WTC11 (cell line): ENCODE measurements around the gene FBXL12. TPM values are rescaled to one million over a fixed set of nuclear protein-coding genes. Genes with fewer than 3 reads are reported as not detected.
A peak's percentile ranks its signal among the peaks of the same experiment; 100 is the strongest.

Experiments
- ATF1 ChIP-seq: sonication (generic); formaldehyde crosslinking; IDR thresholded peaks from 2 replicates; pipeline ENCODE4 v1.8.1; 2023; ENCODE audit warnings: mild to moderate bottlenecking, moderate library complexity, missing genetic modification reagents
- ATF6 ChIP-seq: sonication (generic); formaldehyde crosslinking; IDR thresholded peaks from 2 replicates; pipeline ENCODE4 v1.8.1; 2023; ENCODE audit warnings: mild to moderate bottlenecking, missing genetic modification reagents
- CREB1 ChIP-seq: sonication (generic); formaldehyde crosslinking; IDR thresholded peaks from 2 replicates; pipeline ENCODE4 v1.8.0; 2023; ENCODE audit warnings: mild to moderate bottlenecking, missing genetic modification reagents
- CREM ChIP-seq: sonication (generic); formaldehyde crosslinking; IDR thresholded peaks from 2 replicates; pipeline ENCODE4 v1.8.1; 2022; ENCODE audit warnings: mild to moderate bottlenecking, missing genetic modification reagents, moderate library complexity
- E2F1 ChIP-seq: sonication (generic); formaldehyde crosslinking; IDR thresholded peaks from 2 replicates; pipeline ENCODE4 v1.8.0; 2022; ENCODE audit warnings: mild to moderate bottlenecking, missing genetic modification reagents
- E2F5 ChIP-seq: sonication (generic); formaldehyde crosslinking; IDR thresholded peaks from 2 replicates; pipeline ENCODE4 v1.8.1; 2022; ENCODE audit warnings: mild to moderate bottlenecking, moderate library complexity, missing genetic modification reagents
- ERG ChIP-seq: fragments of 250-450 bp; sonication (Bioruptor Pico); IDR thresholded peaks from 2 replicates; pipeline ENCODE4 v1.8.0; 2021; ENCODE audit warnings: mild to moderate bottlenecking
- FOXP4 ChIP-seq: sonication (generic); formaldehyde crosslinking; IDR thresholded peaks from 2 replicates; pipeline ENCODE4 v1.8.0; 2022; ENCODE audit warnings: mild to moderate bottlenecking, missing genetic modification reagents
- GRHL2 ChIP-seq: fragments of 250-450 bp; sonication (Bioruptor Pico); IDR thresholded peaks from 2 replicates; pipeline ENCODE4 v1.8.0; 2022; ENCODE audit warnings: mild to moderate bottlenecking, moderate library complexity; ENCODE audit not compliant: insufficient replicate concordance, severe bottlenecking
- JUN ChIP-seq: sonication (generic); formaldehyde crosslinking; IDR thresholded peaks from 2 replicates; pipeline ENCODE4 v1.8.0; 2023; ENCODE audit warnings: mild to moderate bottlenecking, missing genetic modification reagents
- KAT7 ChIP-seq: sonication (generic); formaldehyde crosslinking; IDR thresholded peaks from 2 replicates; pipeline ENCODE4 v1.8.1; 2023; ENCODE audit warnings: missing genetic modification reagents, mild to moderate bottlenecking, borderline replicate concordance
- MAX ChIP-seq: sonication (generic); formaldehyde crosslinking; IDR thresholded peaks from 2 replicates; pipeline ENCODE4 v1.8.0; 2022; ENCODE audit warnings: mild to moderate bottlenecking, missing genetic modification reagents
- MYBL2 ChIP-seq: sonication (generic); formaldehyde crosslinking; IDR thresholded peaks from 2 replicates; pipeline ENCODE4 v1.8.1; 2023; ENCODE audit warnings: mild to moderate bottlenecking, moderate library complexity, missing genetic modification reagents
- NR3C1 ChIP-seq: sonication (generic); formaldehyde crosslinking; conservative IDR thresholded peaks from 2 replicates; pipeline ENCODE4 v1.8.1; 2023; ENCODE audit warnings: low read depth, mild to moderate bottlenecking, missing genetic modification reagents
- PREB ChIP-seq: sonication (generic); formaldehyde crosslinking; IDR thresholded peaks from 2 replicates; pipeline ENCODE4 v1.8.1; 2022; ENCODE audit warnings: mild to moderate bottlenecking, missing genetic modification reagents, moderate library complexity, borderline replicate concordance
- TP53 ChIP-seq: sonication (generic); formaldehyde crosslinking; IDR thresholded peaks from 2 replicates; pipeline ENCODE4 v1.8.1; 2023; ENCODE audit warnings: mild to moderate bottlenecking, missing genetic modification reagents
- ZBTB21 ChIP-seq: sonication (generic); formaldehyde crosslinking; IDR thresholded peaks from 2 replicates; pipeline ENCODE4 v1.8.1; 2023; ENCODE audit warnings: mild to moderate bottlenecking, missing genetic modification reagents, borderline replicate concordance
- ZBTB43 ChIP-seq: sonication (generic); formaldehyde crosslinking; IDR thresholded peaks from 2 replicates; pipeline ENCODE4 v1.8.1; 2023; ENCODE audit warnings: mild to moderate bottlenecking, missing genetic modification reagents
- ZNF263 ChIP-seq: sonication (generic); formaldehyde crosslinking; IDR thresholded peaks from 2 replicates; pipeline ENCODE4 v1.8.1; 2022; ENCODE audit warnings: low read depth, mild to moderate bottlenecking, moderate library complexity, missing genetic modification reagents
- ZNF416 ChIP-seq: fragments of 250-450 bp; sonication (Bioruptor Pico); IDR thresholded peaks from 2 replicates; pipeline ENCODE4 v1.9.0; 2021; ENCODE audit warnings: mild to moderate bottlenecking, inconsistent platforms
- ZNF671 ChIP-seq: fragments of 250-450 bp; sonication (Bioruptor Pico); IDR thresholded peaks from 2 replicates; pipeline ENCODE4 v1.8.0; 2021; ENCODE audit warnings: mild to moderate bottlenecking
- ZSCAN18 ChIP-seq: fragments of 250-450 bp; sonication (Bioruptor Pico); IDR thresholded peaks from 2 replicates; pipeline ENCODE4 v2.1.2; 2022; ENCODE audit warnings: mild to moderate bottlenecking, moderate library complexity
- total RNA-seq: library from RNA; stranded (reverse); gene quantifications from 3 replicates; pipeline ENCODE4 v1.2.3, GENCODE V29; 2021

Gene FBXL12
- total RNA-seq, 1 experiment from 2014 or later = 37.6 TPM

- TF ChIP-seq NR3C1 (CRISPR knock-in tag) (no peak), ZBTB43 (no peak), CREM (CRISPR knock-in tag) (peak; percentile 55; the same call in 1 of the 2 replicates), TP53 (CRISPR knock-in tag) (no peak), FOXP4 (peak; percentile 67; the same call in 1 of the 2 replicates), PREB (CRISPR knock-in tag) (no peak), MAX (peak; percentile 87), ATF6 (CRISPR knock-in tag) (no peak), JUN (no peak), MYBL2 (CRISPR knock-in tag) (no peak), ZNF416 (CRISPR knock-in tag) (no peak), ERG (CRISPR knock-in tag) (no peak), ZSCAN18 (CRISPR knock-in tag) (no peak), E2F5 (no peak), KAT7 (CRISPR knock-in tag) (no peak), ZNF263 (CRISPR knock-in tag) (no peak), ZBTB21 (CRISPR knock-in tag) (no peak), CREB1 (CRISPR knock-in tag) (no peak), GRHL2 (no peak), E2F1 (CRISPR knock-in tag) (no peak), ATF1 (CRISPR knock-in tag) (no peak), ZNF671 (CRISPR knock-in tag) (no peak)
Observed at GRCh38 chr19:9827289-9828238, 8.7 kb upstream of the FBXL12 start, which contains the start of gene UBL5 (continued).
